Panc1 (cell line): Measurements from ENCODE around the gene MRFAP1L1. TPM values are rescaled to one million over a fixed set of nuclear protein-coding genes. Genes with fewer than 3 reads are reported as not detected.

Experiments used
- total RNA-seq: library from RNA; stranded (reverse); gene quantifications from one replicate; pipeline ENCODE4 v1.2.1, GENCODE V29; 2021; ENCODE audit not compliant: unreplicated experiment

Gene MRFAP1L1
- total RNA-seq, 1 experiment from 2014 or later = 29.5 TPM

Other genes starting within 250 kb of the MRFAP1L1 start
- 26.7 TPM for gene PPP2R2C, start 237.3 kb downstream of the MRFAP1L1 start, total RNA-seq
- gene MAN2B2, start 134.7 kb downstream of the MRFAP1L1 start, total RNA-seq = 34.4 TPM
- 212 TPM for gene MRFAP1, start 69.2 kb downstream of the MRFAP1L1 start, total RNA-seq
- gene S100P, start 16.0 kb downstream of the MRFAP1L1 start, total RNA-seq = 2.3 TPM
- 10.7 TPM for gene BLOC1S4, start 6.3 kb upstream of the MRFAP1L1 start, total RNA-seq
- gene KIAA0232, start 72.9 kb upstream of the MRFAP1L1 start, total RNA-seq = 20.2 TPM
- gene TBC1D14, start 200.0 kb upstream of the MRFAP1L1 start, total RNA-seq = 36.3 TPM